GM12878 (cell line): ENCODE results near the gene SH3GL3. TPM values are rescaled to one million over a fixed set of nuclear protein-coding genes. Genes with fewer than 3 reads are reported as not detected.

Experiments used
- ATAC-seq: fragments of 200-7000 bp; cut with Tn5 transposase; 3 replicates; pipeline ENCODE4 v1.9.1; 2020; ENCODE audit warnings: mild to moderate bottlenecking, moderate library complexity
- BruUV-seq: library from RNA; stranded (reverse); fragments of 400-500 nt; replicated peaks from 2 replicates; lab custom pipeline; 2021; lab: Mats Ljungman, UMichigan
- CTCF ChIA-PET: fragments of 300-600 bp; sonication (Branson Sonifier 250); formaldehyde crosslinking; extraction: SDS; loops from one replicate; lab custom pipeline; 2021; ENCODE audit warnings: inconsistent platforms; lab: Yijun Ruan, JAX
- POLR2A ChIA-PET: fragments of 350-600 bp; formaldehyde crosslinking; extraction: SDS; loops from one replicate; lab custom pipeline; 2021; ENCODE audit warnings: inconsistent platforms; lab: Charles Lee
- RAD21 ChIA-PET: fragments of 300-600 bp; sonication (Branson Sonifier 250); formaldehyde crosslinking; loops from one replicate; lab custom pipeline; 2023; ENCODE audit warnings: antibody characterized with exemption; ENCODE audit not compliant: unreplicated experiment; lab: Charles Lee
- SMC1A ChIA-PET: fragments of 300-600 bp; sonication (Branson Sonifier 250); formaldehyde crosslinking; loops from one replicate; lab custom pipeline; 2023; ENCODE audit not compliant: unreplicated experiment, uncharacterized antibody; lab: Charles Lee
- DNase-seq: peaks from one replicate; pipeline ENCODE4 v3.0.0-alpha.2; 2011; ENCODE audit warnings: low read depth, low spot score
- FAIRE-seq: peaks from 3 replicates; lab custom pipeline; 2011; peaks lifted over from hg19 to GRCh38; lab: Jason Lieb, UNC
- H2AFZ ChIP-seq: 2 replicates; pipeline ENCODE4 v1.6.0; 2011; ENCODE audit warnings: low read depth, low read length, control low read depth; ENCODE audit not compliant: control insufficient read depth
- H3K27ac ChIP-seq: 2 replicates; pipeline ENCODE4 v1.5.1; 2011; ENCODE audit warnings: control low read depth; ENCODE audit not compliant: control insufficient read depth, insufficient read depth
- H3K27me3 ChIP-seq, 2 experiments: replicated peaks in 1 of 2; 2 replicates each; pipeline versions ENCODE4 v1.6.0 to v1.6.1; 2011; ENCODE audit warnings: low read length in 1 of 2; ENCODE audit not compliant: control insufficient read depth in 2 of 2, insufficient read depth in 2 of 2
- H3K36me3 ChIP-seq, 2 experiments: 2 replicates each; pipeline ENCODE4 v1.5.1; 2011; ENCODE audit warnings: low read length in 1 of 2; ENCODE audit not compliant: control insufficient read depth in 2 of 2, insufficient read depth in 2 of 2
- H3K4me1 ChIP-seq: 2 replicates; pipeline ENCODE4 v1.6.1; 2011; ENCODE audit warnings: mild to moderate bottlenecking, low read length, moderate library complexity, mixed read lengths; ENCODE audit not compliant: control insufficient read depth, insufficient read depth
- H3K4me2 ChIP-seq: 2 replicates; pipeline ENCODE4 v1.6.0; 2011; ENCODE audit warnings: control low read depth; ENCODE audit not compliant: control insufficient read depth, insufficient read depth
- H3K4me3 ChIP-seq: fragments of 200-600 bp; sonication (generic); 2 replicates; pipeline ENCODE4 v1.5.1; 2016
- H3K79me2 ChIP-seq: 2 replicates; pipeline ENCODE4 v1.6.0; 2011; ENCODE audit warnings: low read length; ENCODE audit not compliant: control insufficient read depth, insufficient read depth
- H3K9ac ChIP-seq: 2 replicates; pipeline ENCODE4 v1.8.0; 2011; ENCODE audit warnings: low read length, control low read depth, mixed read lengths; ENCODE audit not compliant: control insufficient read depth, insufficient read depth
- H3K9me3 ChIP-seq: replicated peaks from 3 replicates; pipeline ENCODE4 v1.5.1; 2011; ENCODE audit warnings: mild to moderate bottlenecking, low read length; ENCODE audit not compliant: control insufficient read depth, insufficient read depth
- H4K20me1 ChIP-seq: 2 replicates; pipeline ENCODE4 v1.6.0; 2011; ENCODE audit not compliant: control insufficient read depth, insufficient read depth
- CBX3 ChIP-seq: fragments of 200-600 bp; sonication (generic); IDR thresholded peaks from 2 replicates; pipeline ENCODE4 v1.6.1; 2016; ENCODE audit warnings: low read depth, borderline replicate concordance
- CHD2 ChIP-seq: IDR thresholded peaks from 2 replicates; pipeline ENCODE4 v1.6.1; 2011; ENCODE audit warnings: low read depth, low read length, improper control_type of control experiment, borderline replicate concordance
- HDAC6 ChIP-seq: fragments of 200-600 bp; sonication (generic); IDR thresholded peaks from one replicate; pipeline ENCODE4 v1.8.0; 2017; ENCODE audit warnings: antibody characterized with exemption; ENCODE audit not compliant: unreplicated experiment
- JUND ChIP-seq: IDR thresholded peaks from 2 replicates; pipeline ENCODE4 v1.6.1; 2012; ENCODE audit warnings: low read depth, mild to moderate bottlenecking, low read length, improper control_type of control experiment, moderate library complexity
- MLLT1 ChIP-seq: fragments of 450-650 bp; IDR thresholded peaks from 2 replicates; pipeline ENCODE4 v1.6.1; 2016; ENCODE audit warnings: mild to moderate bottlenecking
- MXI1 ChIP-seq: fragments of 150-350 bp; IDR thresholded peaks from 2 replicates; pipeline ENCODE4 v1.6.1; 2011; ENCODE audit warnings: low read depth, mild to moderate bottlenecking, inconsistent platforms, low read length, improper control_type of control experiment
- NKRF ChIP-seq: fragments of 450-650 bp; conservative IDR thresholded peaks from 2 replicates; pipeline ENCODE4 v1.6.1; 2017; ENCODE audit warnings: mild to moderate bottlenecking, moderate library complexity
- PAX8 ChIP-seq: fragments of 450-650 bp; IDR thresholded peaks from 2 replicates; pipeline ENCODE4 v1.6.1; 2017; ENCODE audit warnings: mild to moderate bottlenecking, moderate library complexity
- POLR2AphosphoS5 ChIP-seq: IDR thresholded peaks from 2 replicates; pipeline ENCODE4 v1.6.1; 2011; ENCODE audit warnings: mild to moderate bottlenecking, low read length, inconsistent platforms
- POU2F2 ChIP-seq: IDR thresholded peaks from 3 replicates; pipeline ENCODE4 v1.6.1; 2011; ENCODE audit warnings: low read depth, mild to moderate bottlenecking, low read length, borderline replicate concordance
- RELB ChIP-seq: fragments of 450-650 bp; IDR thresholded peaks from 2 replicates; pipeline ENCODE4 v1.6.1; 2017; ENCODE audit warnings: low read depth, mild to moderate bottlenecking, moderate library complexity
- TAF1 ChIP-seq: IDR thresholded peaks from 2 replicates; pipeline ENCODE4 v1.6.1; 2011; ENCODE audit warnings: mild to moderate bottlenecking, low read depth, low read length, borderline replicate concordance
- TCF3 ChIP-seq: IDR thresholded peaks from 2 replicates; pipeline ENCODE4 v1.6.1; 2012; ENCODE audit warnings: low read depth, mild to moderate bottlenecking, low read length, borderline replicate concordance; ENCODE audit not compliant: insufficient read depth
- ZZZ3 ChIP-seq: IDR thresholded peaks from 2 replicates; pipeline ENCODE4 v1.6.1; 2011; ENCODE audit warnings: low read depth; ENCODE audit not compliant: control insufficient read depth, insufficient read length
- WGBS: methylation state at CpG from one replicate; pipeline ENCODE4 v1.1.6; 2016; ENCODE audit warnings: low lambda C conversion rate; ENCODE audit not compliant: insufficient replicate concordance, insufficient coverage; ENCODE audit errors: missing lambda C conversion rate; 5-methylcytosine and 5-hydroxymethylcytosine counted together
- in situ Hi-C: fragments of 300-500 bp; cut with MboI; formaldehyde crosslinking; loops from 9 replicates; pipeline ENCODE4 v1.14.3; 2018; ENCODE audit warnings: mixed read lengths
- intact Hi-C: fragments of 100-400 bp; cut with micrococcal nuclease; formaldehyde crosslinking; loops from one replicate; pipeline ENCODE4 v1.14.2; 2022; ENCODE audit not compliant: unreplicated experiment
- polyA plus RNA-seq, 11 experiments: library from polyadenylated mRNA; depleted of rRNA in 4 of 11; unstranded in 6 of 11; stranded (reverse) in 5 of 11; fragments of >200 nt; fragmentation: Nextera tagmentation in 4 of 11; fragmentation: Illumina TruSeq in 1 of 11; extraction: Ambion mirVana in 4 of 11; extraction: Trizol in 1 of 11; gene quantifications; 1 replicate in 1 of 11; 2 replicates in 10 of 11; pipeline versions ENCODE4 v1.2.1 to v1.2.3, GENCODE V29; 2011 to 2016; ENCODE audit warnings: inconsistent platforms in 2 of 11, missing spikeins in 2 of 11, low read depth in 1 of 11
- total RNA-seq, 4 experiments: library from RNA; depleted of rRNA in 3 of 4; stranded (reverse); fragments of >200 nt in 3 of 4; fragmentation: Illumina TruSeq in 1 of 4; extraction: Trizol in 1 of 4; gene quantifications; 2 replicates each; pipeline versions ENCODE4 v1.2.1 to v1.2.3, GENCODE V29; 2013 to 2021

Gene SH3GL3
- total and polyA plus RNA-seq, 10 of the 15 experiments (the other 5 are each of a cell fraction or from before 2014, with no cell fraction given), result not detected

- no peak for TF ChIP-seq JUND
- TF ChIP-seq POU2F2, result no peak
- no peak for TF ChIP-seq ZZZ3
- TF ChIP-seq POLR2AphosphoS5, result no peak
- no peak for TF ChIP-seq TAF1
- no peak for TF ChIP-seq PAX8
Measured at GRCh38 chr15:83587091-83587490, 139.9 kb downstream of the SH3GL3 start (continued).

- Histone ChIP-seq H3K79me2 (no peaks in the 10 kb centered on the region), H3K4me3 (no peak overlapping the region), H3K9ac (no peak overlapping the region), H3K27ac (no peak overlapping the region), H3K4me1 (no peaks in the 10 kb centered on the region), H2AFZ (no peak overlapping the region), H4K20me1 (no peaks in the 10 kb centered on the region), H3K36me3 (no peaks in the 10 kb centered on the region), H3K27me3 (no peaks in the 10 kb centered on the region), H3K4me2 (no peak overlapping the region), H3K9me3 (no peaks in the 10 kb centered on the region)
- ChIA-PET POLR2A (no interaction called here), SMC1A (no interaction called here), CTCF (no interaction called here), RAD21 (no interaction called here)
- intact Hi-C loops (no loop called here), in situ Hi-C loops (no loop called here)
- 17% methylated on average over 5 of the region's 5 CpGs for WGBS
- no peak for FAIRE-seq
- no peak for DNase-seq
- BruUV-seq, result no TSS peak
- ATAC-seq, result no peak
- TF ChIP-seq TCF3 (no peak), HDAC6 (no peak), MLLT1 (no peak), MXI1 (no peak), CBX3 (no peak), RELB (no peak), NKRF (no peak), CHD2 (no peak)
Measured at GRCh38 chr15:83588441-83588840, 141.3 kb downstream of the SH3GL3 start.
